Spinal cord (tissue), 10 donors: ENCODE results near the gene LILRA5. TPM values are rescaled to one million over a fixed set of nuclear protein-coding genes. Genes with fewer than 3 reads are reported as not detected.
"Not testable (repeated sequence)": the region's sequence is repeated elsewhere in the genome, so short reads cannot be mapped to it uniquely, and the experiment has no call there.

ENCODE experiments used
- DNase-seq, 6 donors: peaks; one replicate each; pipeline versions ENCODE4 v3.0.0 to v3.0.0-alpha.2; 2013 to 2015; ENCODE audit warnings: low spot score in 6 of 6, low read depth in 4 of 6
- H3K27ac ChIP-seq: one replicate; pipeline ENCODE4 v1.5.1; 2013; ENCODE audit warnings: low read depth, low read length, control low read depth
- H3K27me3 ChIP-seq: one replicate; pipeline ENCODE4 v1.6.1; 2013; ENCODE audit warnings: low read length; ENCODE audit not compliant: control insufficient read depth, insufficient read depth
- H3K36me3 ChIP-seq: one replicate; pipeline ENCODE4 v1.6.1; 2013; ENCODE audit warnings: low read length; ENCODE audit not compliant: control insufficient read depth, insufficient read depth
- H3K4me1 ChIP-seq: one replicate; pipeline ENCODE4 v1.6.1; 2013; ENCODE audit warnings: low read length; ENCODE audit not compliant: control insufficient read depth, insufficient read depth
- H3K4me3 ChIP-seq: one replicate; pipeline ENCODE4 v1.5.1; 2013; ENCODE audit warnings: low read depth, low read length, control low read depth
- H3K9me3 ChIP-seq: one replicate; pipeline ENCODE4 v1.6.1; 2013; ENCODE audit warnings: low read length; ENCODE audit not compliant: control insufficient read depth, insufficient read depth
- WGBS: methylation state at CpG from one replicate; pipeline ENCODE4 v1.1.5; 2013; ENCODE audit warnings: missing lambda C conversion rate; ENCODE audit not compliant: insufficient coverage; 5-methylcytosine and 5-hydroxymethylcytosine counted together
- polyA plus RNA-seq, 2 donors: library from polyadenylated mRNA; unstranded; fragments of 120-200 nt; gene quantifications; one replicate each; pipeline ENCODE4 v1.2.1, GENCODE V29; 2013; ENCODE audit not compliant: insufficient read length in 2 of 2
- total RNA-seq, 2 donors: library from RNA; depleted of rRNA in 1 of 2; stranded (reverse); fragments of 120-200 nt in 1 of 2; fragments of >200 nt in 1 of 2; gene quantifications; one replicate each; pipeline versions ENCODE4 v1.2.3 to v1.2.4, GENCODE V29; 2013 to 2014
- donor health status: healthy.

The LILRA5 gene
- total and polyA plus RNA-seq, 4 donors = 0.50 to 3.2 (median 0.54) TPM; not detected in 1

- Histone ChIP-seq H3K4me3 (no peak overlapping the region), H3K9me3 (no peaks in the 10 kb centered on the region), H3K27me3 (peaks cover 4% of the 10 kb centered on the region), H3K36me3 (no peaks in the 10 kb centered on the region), H3K4me1 (no peaks in the 10 kb centered on the region), H3K27ac (no peak overlapping the region)
- no peak for DNase-seq
- 84% methylated on average over 7 of the region's 12 CpGs for WGBS
Measured at GRCh38 chr19:54309811-54310210, 3.2 kb downstream of the LILRA5 start.

GRCh38 chr19:54307389-54308020, 5.5 kb downstream of the LILRA5 start:
- Histone ChIP-seq H3K4me1 (no peaks in the 10 kb centered on the region), H3K36me3 (no peaks in the 10 kb centered on the region), H3K27me3 (peaks cover 4% of the 10 kb centered on the region), H3K27ac (no peak overlapping the region), H3K9me3 (no peaks in the 10 kb centered on the region), H3K4me3 (no peak overlapping the region)
- WGBS = 83% methylated on average over 2 of the region's 5 CpGs
- no peak for DNase-seq

- Histone ChIP-seq H3K4me1 (no peaks in the 10 kb centered on the region), H3K36me3 (no peaks in the 10 kb centered on the region), H3K27ac (no peak overlapping the region), H3K9me3 (no peaks in the 10 kb centered on the region), H3K27me3 (peaks cover 4% of the 10 kb centered on the region), H3K4me3 (no peak overlapping the region)
- DNase-seq = no peak
- WGBS = 60% methylated on average over 1 of the region's 1 CpG
Measured at GRCh38 chr19:54305141-54305540, 7.8 kb downstream of the LILRA5 start.

- no peaks in the 10 kb centered on the region for H3K36me3 ChIP-seq
- no peaks in the 10 kb centered on the region for H3K4me1 ChIP-seq
- no peak overlapping the region for H3K4me3 ChIP-seq
- H3K9me3 ChIP-seq = no peaks in the 10 kb centered on the region
- 72% methylated on average over 3 of the region's 4 CpGs for WGBS
- peaks cover 7% of the 10 kb centered on the region for H3K27me3 ChIP-seq
- no peak overlapping the region for H3K27ac ChIP-seq
- no peak for DNase-seq
Measured at GRCh38 chr19:54302257-54302656, 10.7 kb downstream of the LILRA5 start.

- Histone ChIP-seq H3K4me3 (no peak overlapping the region), H3K27me3 (peaks cover 3% of the 10 kb centered on the region), H3K4me1 (no peaks in the 10 kb centered on the region), H3K36me3 (no peaks in the 10 kb centered on the region), H3K27ac (no peak overlapping the region), H3K9me3 (no peaks in the 10 kb centered on the region)
- DNase-seq = no peak
- no CpG with 5 or more reads among the region's 5 CpGs for WGBS
Measured at GRCh38 chr19:54299515-54299914, 13.5 kb downstream of the LILRA5 start.

GRCh38 chr19:54299126-54299498, 13.9 kb downstream of the LILRA5 start:
- H3K36me3 ChIP-seq = no peaks in the 10 kb centered on the region
- no peak overlapping the region for H3K27ac ChIP-seq
- WGBS = 60% methylated on average over 7 of the region's 7 CpGs
- no peak overlapping the region for H3K4me3 ChIP-seq
- H3K4me1 ChIP-seq = no peaks in the 10 kb centered on the region
- no peak for DNase-seq
- H3K27me3 ChIP-seq = peaks cover 3% of the 10 kb centered on the region
- H3K9me3 ChIP-seq = no peaks in the 10 kb centered on the region

GRCh38 chr19:54298357-54299125, 14.4 kb downstream of the LILRA5 start:
- H3K27ac ChIP-seq = no peak overlapping the region
- 55% methylated on average over 3 of the region's 4 CpGs for WGBS
- H3K36me3 ChIP-seq = no peaks in the 10 kb centered on the region
- peaks cover 3% of the 10 kb centered on the region for H3K27me3 ChIP-seq
- DNase-seq = no peak
- no peaks in the 10 kb centered on the region for H3K4me1 ChIP-seq
- H3K4me3 ChIP-seq = no peak overlapping the region
- H3K9me3 ChIP-seq = no peaks in the 10 kb centered on the region

- Histone ChIP-seq H3K27me3 (peaks cover 3% of the 10 kb centered on the region), H3K36me3 (no peaks in the 10 kb centered on the region), H3K9me3 (no peaks in the 10 kb centered on the region), H3K27ac (no peak overlapping the region), H3K4me1 (no peaks in the 10 kb centered on the region), H3K4me3 (no peak overlapping the region)
- no peak for DNase-seq
- 37% methylated on average over 7 of the region's 7 CpGs for WGBS
Measured at GRCh38 chr19:54297759-54298305, 15.1 kb downstream of the LILRA5 start.

- Histone ChIP-seq H3K9me3 (no peaks in the 10 kb centered on the region), H3K27me3 (peaks cover 3% of the 10 kb centered on the region), H3K4me3 (no peak overlapping the region), H3K36me3 (no peaks in the 10 kb centered on the region), H3K4me1 (no peaks in the 10 kb centered on the region), H3K27ac (no peak overlapping the region)
- WGBS = 96% methylated on average over 4 of the region's 6 CpGs
- DNase-seq = no peak
Measured at GRCh38 chr19:54294539-54294938, 18.4 kb downstream of the LILRA5 start.

- not testable (repeated sequence) for H3K36me3 ChIP-seq, H3K9me3 ChIP-seq, H3K27me3 ChIP-seq, H3K4me1 ChIP-seq, H3K4me3 ChIP-seq, H3K27ac ChIP-seq, DNase-seq
- no CpG with 5 or more reads among the region's 8 CpGs for WGBS
Measured at GRCh38 chr19:54289160-54289559, 23.8 kb downstream of the LILRA5 start.
